Melanocyte of skin (primary cell): ENCODE results near the gene CCDC74A. TPM values are rescaled to one million over a fixed set of nuclear protein-coding genes. Genes with fewer than 3 reads are reported as not detected.

Experiments
- total RNA-seq, 2 donors: library from RNA; depleted of rRNA; stranded (reverse); fragments of >200 nt; gene quantifications; 2 replicates each; pipeline ENCODE4 v1.2.3, GENCODE V29; 2012

CCDC74A gene
- 1 to 10 TPM; 4.8 to 7.0 TPM for total RNA-seq

GRCh38 chr2:131527131-131528001 lies at the start of gene CCDC74A:
TSS of gene CCDC74A (plus strand) at chr2:131527888. CDS start at chr2:131527971, 83 bp downstream.

GRCh38 chr2:131492015-131492417 lies 35.7 kb upstream of the CCDC74A start, which contains the start of gene MZT2A:
TSS of gene MZT2A (minus strand) at chr2:131492397. CDS start at chr2:131492376, 21 bp downstream.

Other genes with a start within 250 kb of the CCDC74A start
- under 1 TPM in 1 of 2 donors, not detected in 1; under 0.01 TPM for gene RAB6D, start 163.7 kb upstream of the CCDC74A start, total RNA-seq
- not detected for gene TUBA3D, start 51.8 kb upstream of the CCDC74A start, total RNA-seq
- gene MZT2A, start 35.5 kb upstream of the CCDC74A start, total RNA-seq = 10 to 100 TPM; 43.4 to 67.6 TPM